GM19467 (cell line): Measurements from ENCODE around the gene ERCC5.

Experiments used
- ATAC-seq: cut with Tn5 transposase; IDR thresholded peaks from one replicate; pipeline ENCODE4 v1.9.1; 2021; ENCODE audit warnings: mild to moderate bottlenecking, moderate library complexity; ENCODE audit not compliant: unreplicated experiment

The ERCC5 gene

GRCh38 chr13:102879793-102880499 is 34.1 kb downstream of the ERCC5 start:
- ATAC-seq = no peak

GRCh38 chr13:102881819-102882686 is 36.2 kb downstream of the ERCC5 start:
- no peak for ATAC-seq

DNA sequence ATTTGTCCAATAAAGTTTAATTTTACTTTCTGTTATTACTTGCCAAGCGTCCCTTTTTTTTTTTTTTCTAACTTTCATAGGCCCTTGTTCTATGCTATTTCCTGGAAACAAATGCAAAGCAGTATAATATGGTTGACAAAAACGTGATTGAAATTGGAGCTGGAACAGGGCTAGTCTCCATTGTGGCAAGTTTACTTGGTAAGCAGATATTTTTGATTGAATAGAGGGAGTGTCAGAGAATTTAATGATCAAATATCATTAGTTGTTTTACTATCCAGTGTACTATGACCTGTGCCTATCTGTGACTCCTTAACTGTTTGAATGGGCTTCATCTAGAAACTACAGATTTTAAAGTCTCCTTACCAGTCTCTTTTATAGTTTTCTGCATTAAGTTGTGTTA is 46.7 kb downstream of the ERCC5 start:
- ATAC-seq = no peak

DNA sequence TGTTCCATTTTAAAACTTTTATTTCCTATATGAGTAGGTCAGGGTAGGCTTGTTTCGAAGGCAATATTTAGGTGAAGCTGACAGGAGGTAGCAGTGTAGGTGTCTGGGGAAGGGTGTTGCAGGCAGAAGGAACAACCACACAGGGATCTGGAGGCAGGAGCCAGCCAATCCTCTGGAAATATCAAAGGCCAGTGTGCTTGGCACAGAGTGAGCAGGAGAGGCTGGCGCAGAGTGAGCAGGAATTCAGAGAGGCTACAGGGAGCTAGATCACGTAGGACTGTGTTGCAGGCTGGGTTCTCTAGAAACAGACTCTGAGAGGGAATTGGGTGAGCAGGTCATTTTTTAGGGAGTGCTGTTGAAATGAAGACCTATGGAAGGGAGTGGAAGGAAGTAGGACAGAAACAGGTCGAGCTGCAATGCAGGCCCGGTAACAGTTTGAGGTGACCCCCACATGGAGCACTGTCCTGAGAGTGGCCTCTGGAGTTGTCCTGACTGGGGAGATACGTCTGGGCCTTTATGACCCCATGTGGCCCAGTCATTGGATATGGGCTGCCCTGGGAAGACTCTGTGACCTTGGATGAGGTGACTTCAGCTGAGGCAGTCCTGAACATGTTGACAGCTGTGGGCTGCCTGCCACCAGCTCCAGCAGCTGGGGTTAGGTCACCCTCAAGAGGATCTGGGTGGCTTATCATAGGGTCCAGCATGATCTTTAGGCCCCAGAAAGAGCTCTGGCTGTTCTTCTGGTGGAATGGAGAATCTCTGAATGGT is 51.7 kb downstream of the ERCC5 start:
- ATAC-seq = no peak

DNA sequence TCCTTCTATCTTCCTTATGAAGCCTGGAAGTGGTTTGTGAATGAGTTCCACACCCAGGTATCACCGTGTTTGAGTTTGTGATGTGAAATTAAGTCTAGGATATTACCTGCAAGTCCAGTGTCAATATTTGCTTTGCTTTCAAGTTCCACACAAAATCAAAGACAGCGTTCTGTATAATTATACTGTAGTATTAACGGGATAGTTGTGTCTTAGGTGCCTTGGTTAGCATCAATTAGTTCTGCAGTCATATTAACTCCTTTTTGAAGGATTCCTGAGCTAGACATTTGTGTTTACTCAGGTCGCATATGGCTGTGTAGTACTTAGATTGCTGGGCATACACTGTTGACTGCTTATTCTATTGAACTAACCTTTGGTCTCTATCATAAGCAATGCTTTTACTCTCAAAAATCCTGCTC is 54.4 kb downstream of the ERCC5 start:
- no peak for ATAC-seq

GRCh38 chr13:102901056-102901455 is 55.2 kb downstream of the ERCC5 start:
- ATAC-seq = no peak

DNA sequence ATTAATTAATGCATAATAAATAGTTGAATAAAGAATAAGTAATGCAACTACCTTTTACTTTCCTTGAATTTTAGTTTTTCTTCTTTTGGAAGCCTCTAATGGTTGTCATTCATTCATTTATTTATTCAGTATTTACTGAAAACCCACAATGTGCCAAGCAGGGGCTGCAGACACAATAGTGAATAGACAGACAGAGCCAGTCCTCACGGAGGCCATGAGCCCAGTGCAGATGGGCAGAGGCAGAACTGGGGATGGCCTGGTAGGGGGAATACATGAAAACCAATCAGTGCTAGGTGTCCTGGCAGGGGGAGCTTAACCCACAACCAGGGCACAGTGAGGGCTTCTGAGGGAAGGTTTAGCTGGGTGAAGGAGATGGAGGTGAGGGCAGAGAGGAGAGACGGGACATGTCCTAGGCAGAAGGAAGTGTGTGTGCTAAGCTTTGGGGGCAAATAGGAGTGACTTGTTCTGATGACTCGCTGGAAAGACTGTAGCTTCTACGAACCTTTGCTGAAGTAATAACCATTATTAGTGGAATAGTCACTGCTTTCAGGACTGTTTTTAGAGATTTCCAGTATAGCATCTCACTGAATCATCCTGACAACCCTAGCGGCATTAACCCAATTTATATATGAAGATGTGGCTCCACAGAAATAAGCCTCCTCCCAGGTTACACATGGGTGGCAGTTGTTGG is 55.9 kb downstream of the ERCC5 start:
- ATAC-seq = no peak

GRCh38 chr13:102902789-102903347 is 57.0 kb downstream of the ERCC5 start:
- ATAC-seq = no peak

GRCh38 chr13:102903659-102904407 is 58.0 kb downstream of the ERCC5 start:
- ATAC-seq = no peak

DNA sequence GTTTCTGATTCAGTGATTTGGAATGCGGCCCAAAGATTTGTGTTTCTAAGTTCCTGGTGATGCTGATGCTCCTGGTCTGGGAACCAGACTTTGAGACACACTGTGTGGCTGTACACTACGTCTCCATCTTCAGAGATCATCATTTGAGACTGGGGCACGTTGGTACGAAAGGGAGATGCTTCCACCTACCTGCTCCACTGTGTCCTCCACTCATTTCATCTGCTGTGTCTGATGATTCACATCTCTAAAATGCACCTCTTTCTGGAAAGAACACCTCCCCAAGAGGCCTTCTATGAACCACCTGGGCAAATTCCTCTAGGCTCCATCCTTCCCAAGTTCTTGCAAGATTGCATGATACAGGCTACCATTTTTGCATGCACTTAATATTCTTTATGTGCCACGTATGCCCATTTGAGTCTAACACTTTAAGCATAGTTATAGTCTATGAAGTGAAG is 58.6 kb downstream of the ERCC5 start:
- no peak for ATAC-seq

DNA sequence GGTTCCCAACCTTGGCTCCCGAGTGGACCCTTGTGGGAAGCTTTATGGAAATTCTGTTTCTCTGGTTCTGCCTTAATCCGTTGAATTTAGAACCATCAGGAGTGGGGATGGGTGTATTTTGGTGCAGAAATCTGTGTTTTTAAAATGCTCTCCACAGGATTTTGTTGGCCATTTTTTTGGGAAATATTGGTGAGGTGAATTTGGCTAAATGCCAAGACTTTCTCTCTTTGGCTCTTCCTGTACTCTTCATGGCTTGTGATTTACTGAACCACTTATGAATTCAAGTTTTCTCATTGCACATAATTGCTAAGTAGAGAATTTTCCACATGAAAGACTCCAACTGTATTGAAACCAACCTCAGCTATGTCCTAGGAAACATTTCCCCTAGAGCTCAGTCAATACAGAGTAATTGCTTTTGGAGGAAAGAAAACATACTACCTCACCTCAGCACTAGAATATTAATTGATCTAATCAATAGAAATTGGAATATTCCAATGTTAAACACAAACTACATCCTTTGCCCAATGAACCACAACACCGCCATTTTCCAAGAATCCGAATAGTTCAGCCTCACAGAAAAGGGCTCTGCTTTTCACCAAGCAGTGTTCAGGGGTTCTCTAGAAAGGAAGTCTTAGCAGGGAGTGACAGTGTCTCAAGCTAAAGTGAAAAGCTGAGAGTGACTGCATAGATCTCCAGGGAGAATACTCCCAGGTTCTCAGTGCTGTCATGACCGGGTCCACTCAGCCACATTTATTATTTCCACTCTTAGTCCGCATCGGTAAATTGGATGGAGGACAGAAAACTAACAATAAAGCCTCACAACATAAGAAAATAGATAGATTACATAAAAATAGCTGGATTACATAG is 60.3 kb downstream of the ERCC5 start:
- ATAC-seq = no peak

- peak; percentile 52 for ATAC-seq
These were observed 61.4 kb downstream of the ERCC5 start for GRCh38 chr13:102907016-102907756.

DNA sequence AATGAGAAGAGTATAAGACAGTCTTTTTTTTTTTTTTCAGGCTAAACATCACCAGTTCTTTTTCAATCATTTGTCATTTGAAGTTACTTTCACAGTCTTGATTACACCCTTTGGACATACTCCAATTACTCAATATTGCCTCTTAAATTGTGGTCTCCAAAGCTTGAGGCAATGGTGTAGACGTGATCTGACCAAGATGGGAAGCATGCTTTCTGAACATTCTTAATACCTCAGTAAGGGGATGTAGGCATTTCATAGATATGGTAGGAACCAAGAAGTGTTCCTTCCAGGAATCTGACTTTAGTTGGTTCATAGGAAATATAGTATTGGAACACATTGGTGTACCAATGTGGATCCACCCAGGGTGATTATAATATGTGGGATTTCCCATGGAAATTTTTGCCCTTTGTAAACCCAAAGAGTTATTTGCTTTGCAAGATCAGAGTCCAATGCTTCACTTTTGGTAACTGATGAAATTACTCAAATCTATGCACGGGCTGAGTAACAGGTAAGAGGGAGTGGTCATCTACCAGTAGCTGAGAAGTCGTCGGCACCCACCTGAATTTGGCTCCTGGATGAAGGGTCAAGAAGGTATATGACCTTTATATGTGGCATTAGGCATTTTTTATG is 62.2 kb downstream of the ERCC5 start:
- no peak for ATAC-seq

- ATAC-seq = no peak
These were observed 64.1 kb downstream of the ERCC5 start for GRCh38 chr13:102909971-102910370.

DNA sequence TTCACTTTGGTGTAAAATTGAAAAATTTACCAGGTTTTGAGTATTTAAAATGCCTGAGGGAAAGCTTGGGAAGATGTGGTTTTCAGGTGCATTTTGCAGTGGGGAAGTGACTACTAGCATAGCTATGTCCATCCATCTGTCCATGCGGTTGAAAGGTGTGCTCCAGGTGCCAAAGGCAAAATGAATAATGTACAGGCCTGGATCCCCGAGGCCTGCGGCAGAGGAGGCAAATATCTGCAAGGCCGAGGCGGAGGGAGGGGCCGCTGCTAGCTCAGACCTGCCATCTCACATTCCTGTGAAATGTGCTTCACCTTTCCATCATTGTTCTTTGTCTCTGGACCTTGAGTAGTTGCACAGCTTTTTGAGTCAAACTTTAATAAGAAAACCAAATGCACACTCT is 65.5 kb downstream of the ERCC5 start:
- no peak for ATAC-seq

DNA sequence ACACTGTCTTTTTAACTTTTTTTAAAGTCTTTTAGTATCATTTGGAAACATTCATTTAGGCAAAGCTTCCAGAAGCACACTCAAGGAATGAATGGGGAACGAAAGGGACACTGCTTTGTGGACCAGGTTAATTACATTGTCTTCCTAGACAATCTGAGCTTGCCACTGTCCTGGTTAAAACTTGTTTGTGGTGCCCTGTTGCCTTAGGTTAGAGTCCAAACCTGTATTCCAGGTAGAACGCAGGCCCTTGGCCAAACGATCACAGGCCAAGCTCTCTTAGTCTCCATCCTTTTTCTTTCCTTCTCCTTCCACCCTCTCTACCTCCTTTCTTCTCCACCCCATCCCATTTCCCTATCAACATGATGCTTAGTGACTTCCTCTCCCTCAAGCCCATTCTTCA is 66.8 kb downstream of the ERCC5 start:
- no peak for ATAC-seq

GRCh38 chr13:102913914-102914313 is 68.1 kb downstream of the ERCC5 start:
- no peak for ATAC-seq
